ENCODE data around the gene MICAL3. TPM values are rescaled to one million over a fixed set of nuclear protein-coding genes. Genes with fewer than 3 reads are reported as not detected.

Gene MICAL3
- total and polyA plus RNA-seq, 2 donors from 2014 or later: 5.0 to 99.4 TPM

DNA sequence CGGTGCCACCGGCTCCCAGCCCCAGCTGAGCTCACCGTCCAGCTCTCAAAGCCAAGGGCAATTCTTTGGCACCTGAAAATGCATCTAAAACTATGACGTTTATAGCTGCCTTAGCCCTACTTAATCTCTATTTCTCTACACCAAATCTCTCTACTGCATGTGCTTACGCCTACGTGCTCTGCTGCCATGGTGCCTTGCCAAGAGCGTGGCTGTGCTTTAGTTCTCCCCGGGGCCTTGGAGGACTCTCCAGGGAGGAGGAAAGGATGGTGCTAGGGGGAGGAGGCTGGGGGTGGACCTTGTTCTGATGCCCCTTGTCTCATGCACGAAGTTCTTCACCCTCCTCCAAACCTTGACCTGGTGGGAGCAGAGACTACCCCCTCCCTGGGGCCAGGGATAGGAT is 241.0 kb downstream of the MICAL3 start:
- Histone ChIP-seq H3K27ac (ENCODE audit: low read depth in 2 of 2, low read length in 2 of 2) (no peak overlapping the region), H3K4me1 (ENCODE audit: control insufficient read depth in 2 of 3, insufficient read depth in 2 of 3, low read depth in 1 of 3, low read length in 3 of 3) (no peaks in the 10 kb centered on the region), H3K36me3 (ENCODE audit: control insufficient read depth in 2 of 3, insufficient read depth in 3 of 3, low read length in 3 of 3) (no peaks in the 10 kb centered on the region), H3K9me3 (ENCODE audit: control insufficient read depth in 2 of 3, insufficient read depth in 1 of 3, low read length in 3 of 3) (no peaks in the 10 kb centered on the region), H3K27me3 (ENCODE audit: control insufficient read depth, insufficient read depth, low read length) (no peaks in the 10 kb centered on the region), H3K4me3 (ENCODE audit: low read length in 3 of 3) (no peak overlapping the region), H3K9ac (ENCODE audit: low read length in 3 of 3) (no peak overlapping the region)
- intact Hi-C loops (cut with DNase I): no loop called here
- FAIRE-seq: no peak
- DNase-seq: peak in 1 of 5 donors; percentile 46
- TF ChIP-seq, protein P1, sequence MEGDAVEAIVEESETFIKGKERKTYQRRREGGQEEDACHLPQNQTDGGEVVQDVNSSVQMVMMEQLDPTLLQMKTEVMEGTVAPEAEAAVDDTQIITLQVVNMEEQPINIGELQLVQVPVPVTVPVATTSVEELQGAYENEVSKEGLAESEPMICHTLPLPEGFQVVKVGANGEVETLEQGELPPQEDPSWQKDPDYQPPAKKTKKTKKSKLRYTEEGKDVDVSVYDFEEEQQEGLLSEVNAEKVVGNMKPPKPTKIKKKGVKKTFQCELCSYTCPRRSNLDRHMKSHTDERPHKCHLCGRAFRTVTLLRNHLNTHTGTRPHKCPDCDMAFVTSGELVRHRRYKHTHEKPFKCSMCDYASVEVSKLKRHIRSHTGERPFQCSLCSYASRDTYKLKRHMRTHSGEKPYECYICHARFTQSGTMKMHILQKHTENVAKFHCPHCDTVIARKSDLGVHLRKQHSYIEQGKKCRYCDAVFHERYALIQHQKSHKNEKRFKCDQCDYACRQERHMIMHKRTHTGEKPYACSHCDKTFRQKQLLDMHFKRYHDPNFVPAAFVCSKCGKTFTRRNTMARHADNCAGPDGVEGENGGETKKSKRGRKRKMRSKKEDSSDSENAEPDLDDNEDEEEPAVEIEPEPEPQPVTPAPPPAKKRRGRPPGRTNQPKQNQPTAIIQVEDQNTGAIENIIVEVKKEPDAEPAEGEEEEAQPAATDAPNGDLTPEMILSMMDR (IDR thresholded peaks at IDR 0.05; ENCODE audit: borderline replicate concordance, extremely low read depth, insufficient read depth): no peak

DNA sequence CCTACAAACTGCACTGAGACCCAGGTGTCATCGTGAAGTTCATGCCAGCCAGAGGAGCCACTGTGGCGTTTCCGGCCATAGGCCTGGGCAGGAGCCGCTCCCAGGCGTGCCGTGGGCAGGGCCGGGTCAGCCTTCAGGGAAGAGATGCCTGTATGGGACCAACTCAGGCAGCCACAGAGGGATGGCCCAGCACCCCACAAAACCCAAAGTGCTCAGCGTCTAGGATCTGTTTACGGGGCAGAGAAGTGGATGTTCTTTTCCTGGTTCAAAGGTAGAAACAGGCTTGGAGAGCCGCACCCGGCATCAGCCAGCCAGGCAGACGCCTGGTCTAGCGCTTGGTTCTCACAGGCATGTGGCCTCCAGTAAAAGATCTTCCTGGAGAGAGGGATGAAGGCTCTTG is 241.7 kb downstream of the MICAL3 start:
- TF ChIP-seq, protein P1 (IDR thresholded peaks at IDR 0.05; ENCODE audit: borderline replicate concordance, extremely low read depth, insufficient read depth): no peak
- H3K9me3 ChIP-seq (ENCODE audit: control insufficient read depth in 2 of 3, insufficient read depth in 1 of 3, low read length in 3 of 3): no peaks in the 10 kb centered on the region
- H3K4me1 ChIP-seq (ENCODE audit: control insufficient read depth in 2 of 3, insufficient read depth in 2 of 3, low read depth in 1 of 3, low read length in 3 of 3): no peaks in the 10 kb centered on the region
- intact Hi-C loops (cut with DNase I): no loop called here
- H3K27ac ChIP-seq (ENCODE audit: low read depth in 2 of 2, low read length in 2 of 2): no peak overlapping the region
- no peaks in the 10 kb centered on the region for H3K36me3 ChIP-seq (ENCODE audit: control insufficient read depth in 2 of 3, insufficient read depth in 3 of 3, low read length in 3 of 3)
- H3K27me3 ChIP-seq (ENCODE audit: control insufficient read depth, insufficient read depth, low read length): no peaks in the 10 kb centered on the region
- FAIRE-seq (no peak), DNase-seq (peak in 1 of 5 donors; percentile 46)
- H3K4me3 ChIP-seq (ENCODE audit: low read length in 3 of 3): no peak overlapping the region
- no peak overlapping the region for H3K9ac ChIP-seq (ENCODE audit: low read length in 3 of 3)

DNA sequence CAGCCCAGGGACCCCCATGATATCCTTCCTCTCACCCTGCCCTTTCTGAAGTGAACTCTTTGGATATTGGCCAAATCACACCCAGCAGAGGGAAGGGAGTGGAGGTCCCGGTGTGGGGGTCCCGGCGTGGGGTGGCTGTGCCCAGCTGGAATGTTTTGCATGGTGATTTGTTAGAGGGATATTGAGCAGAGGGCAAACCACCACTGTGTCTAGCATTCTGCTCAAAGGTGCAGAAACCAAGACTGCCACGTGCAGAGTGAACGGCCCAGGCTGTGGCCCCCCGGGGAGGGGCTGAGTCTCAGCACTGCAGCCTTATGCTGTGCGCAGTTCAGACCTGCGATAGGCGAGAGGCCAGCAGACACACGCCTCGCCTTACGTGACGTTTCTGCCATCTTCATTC is 242.2 kb downstream of the MICAL3 start:
- DNase-seq: no peak
- H3K27ac ChIP-seq (ENCODE audit: low read depth in 2 of 2, low read length in 2 of 2): no peak overlapping the region

More for the DNA sequence above, 242.2 kb downstream of the MICAL3 start:
- no peak for FAIRE-seq
- Histone ChIP-seq H3K36me3 (ENCODE audit: control insufficient read depth in 2 of 3, insufficient read depth in 3 of 3, low read length in 3 of 3) (no peaks in the 10 kb centered on the region), H3K27me3 (ENCODE audit: control insufficient read depth, insufficient read depth, low read length) (no peaks in the 10 kb centered on the region), H3K4me1 (ENCODE audit: control insufficient read depth in 2 of 3, insufficient read depth in 2 of 3, low read depth in 1 of 3, low read length in 3 of 3) (no peaks in the 10 kb centered on the region), H3K9ac (ENCODE audit: low read length in 3 of 3) (no peak overlapping the region), H3K4me3 (ENCODE audit: low read length in 3 of 3) (no peak overlapping the region), H3K9me3 (ENCODE audit: control insufficient read depth in 2 of 3, insufficient read depth in 1 of 3, low read length in 3 of 3) (no peaks in the 10 kb centered on the region)
- TF ChIP-seq, protein P1 (IDR thresholded peaks at IDR 0.05; ENCODE audit: borderline replicate concordance, extremely low read depth, insufficient read depth): no peak
- intact Hi-C loops (cut with DNase I): no loop called here
